Ascending aorta (tissue), 2 donors: ENCODE data around the gene WNT6. TPM values are rescaled to one million over a fixed set of nuclear protein-coding genes. Genes with fewer than 3 reads are reported as not detected.

Experiments used
- DNase-seq, 2 donors: peaks; one replicate each; pipeline ENCODE4 v3.0.0-alpha.2; 2019; ENCODE audit warnings: low spot score in 2 of 2
- H3K27ac ChIP-seq, 2 donors: fragments of 200-600 bp; sonication (generic); one replicate each; pipeline ENCODE4 v1.5.1; 2016 to 2017; ENCODE audit warnings: mild to moderate bottlenecking in 1 of 2
- H3K27me3 ChIP-seq: fragments of 200-600 bp; sonication (generic); one replicate; pipeline ENCODE4 v1.5.1; 2017
- H3K36me3 ChIP-seq, 2 donors: fragments of 200-600 bp; sonication (generic); one replicate each; pipeline ENCODE4 v1.5.1; 2016
- H3K4me1 ChIP-seq, 2 donors: fragments of 200-600 bp; sonication (generic); one replicate each; pipeline ENCODE4 v1.5.1; 2016 to 2017; ENCODE audit warnings: mild to moderate bottlenecking in 1 of 2
- H3K4me3 ChIP-seq, 2 donors: fragments of 200-600 bp; sonication (generic); one replicate each; pipeline ENCODE4 v1.5.1; 2016 to 2017; ENCODE audit warnings: mild to moderate bottlenecking in 1 of 2
- H3K9me3 ChIP-seq, 2 donors: fragments of 200-600 bp; sonication (generic); one replicate each; pipeline ENCODE4 v1.5.1; 2016
- intact Hi-C: fragments of 100-400 bp; cut with DNase I; formaldehyde crosslinking; loops from one replicate; pipeline ENCODE4 v1.15.1; 2023
- total RNA-seq: library from RNA; depleted of rRNA; stranded (reverse); fragments of >200 nt; gene quantifications from one replicate; pipeline ENCODE4 v1.1.0, GENCODE V29; 2016
- TF ChIP-seq, protein P1 (sequence below), 3 experiments: fragments of 200-600 bp in 2 of 3; fragments of 450-650 bp in 1 of 3; sonication (generic) in 2 of 3; IDR thresholded peaks; one replicate each; pipeline ENCODE4 v1.5.1; 2016 to 2019; ENCODE audit warnings: antibody characterized with exemption in 3 of 3, mild to moderate bottlenecking in 1 of 3, moderate library complexity in 1 of 3

Gene WNT6
- total RNA-seq, 1 donor from 2014 or later, result 1.2 TPM

DNA sequence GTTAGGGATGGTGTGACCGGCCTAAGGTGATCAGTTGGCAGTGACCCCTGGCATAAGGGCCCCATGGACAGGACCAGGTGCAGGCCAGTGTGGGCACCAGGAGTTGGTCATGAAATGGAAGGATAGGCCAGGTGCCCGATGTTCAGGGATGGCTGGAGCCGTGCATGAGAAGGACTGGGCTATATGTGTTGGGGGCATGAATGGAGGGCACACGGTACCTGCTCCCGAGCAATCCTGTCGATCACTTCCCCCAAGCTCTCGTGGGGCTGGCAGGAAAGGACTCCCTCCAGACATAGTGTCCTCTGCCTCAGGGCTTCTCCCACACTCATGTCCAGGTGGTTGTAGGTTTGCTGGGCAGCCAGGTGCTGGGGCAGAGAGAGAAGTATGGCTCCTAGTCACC is 35.6 kb upstream of the WNT6 start:
- DNase-seq, result no peak
- TF ChIP-seq, protein P1, sequence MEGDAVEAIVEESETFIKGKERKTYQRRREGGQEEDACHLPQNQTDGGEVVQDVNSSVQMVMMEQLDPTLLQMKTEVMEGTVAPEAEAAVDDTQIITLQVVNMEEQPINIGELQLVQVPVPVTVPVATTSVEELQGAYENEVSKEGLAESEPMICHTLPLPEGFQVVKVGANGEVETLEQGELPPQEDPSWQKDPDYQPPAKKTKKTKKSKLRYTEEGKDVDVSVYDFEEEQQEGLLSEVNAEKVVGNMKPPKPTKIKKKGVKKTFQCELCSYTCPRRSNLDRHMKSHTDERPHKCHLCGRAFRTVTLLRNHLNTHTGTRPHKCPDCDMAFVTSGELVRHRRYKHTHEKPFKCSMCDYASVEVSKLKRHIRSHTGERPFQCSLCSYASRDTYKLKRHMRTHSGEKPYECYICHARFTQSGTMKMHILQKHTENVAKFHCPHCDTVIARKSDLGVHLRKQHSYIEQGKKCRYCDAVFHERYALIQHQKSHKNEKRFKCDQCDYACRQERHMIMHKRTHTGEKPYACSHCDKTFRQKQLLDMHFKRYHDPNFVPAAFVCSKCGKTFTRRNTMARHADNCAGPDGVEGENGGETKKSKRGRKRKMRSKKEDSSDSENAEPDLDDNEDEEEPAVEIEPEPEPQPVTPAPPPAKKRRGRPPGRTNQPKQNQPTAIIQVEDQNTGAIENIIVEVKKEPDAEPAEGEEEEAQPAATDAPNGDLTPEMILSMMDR (IDR thresholded peaks at IDR 0.05), result no peak
- Histone ChIP-seq H3K36me3 (peaks cover 11 to 14% of the 10 kb centered on the region in 2 donors), H3K9me3 (no peaks in the 10 kb centered on the region), H3K27ac (no peak overlapping the region), H3K4me3 (no peak overlapping the region), H3K27me3 (no peaks in the 10 kb centered on the region), H3K4me1 (no peaks in the 10 kb centered on the region)
- intact Hi-C loops, result no loop called here

DNA sequence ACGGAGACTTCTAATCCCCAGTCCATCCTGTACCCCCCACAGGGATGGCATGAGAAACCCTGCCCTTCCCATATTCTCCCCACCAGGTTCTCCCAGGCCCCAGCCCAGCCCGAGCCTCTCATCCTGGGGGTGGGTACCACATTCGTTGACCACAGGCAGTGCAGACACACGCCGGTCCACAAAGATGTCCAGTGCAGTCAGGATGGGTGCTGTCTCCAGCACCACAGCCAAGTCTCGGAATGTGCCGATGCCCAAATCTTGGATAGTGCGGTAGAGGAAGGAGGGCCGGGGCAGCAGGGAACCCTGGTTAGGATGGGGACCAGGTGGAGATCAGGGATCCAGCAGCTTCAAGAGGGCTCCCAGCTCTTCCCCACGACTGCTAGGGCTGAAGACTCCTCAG is 32.8 kb upstream of the WNT6 start:
- Histone ChIP-seq H3K4me3 (no peak overlapping the region), H3K9me3 (no peaks in the 10 kb centered on the region), H3K4me1 (peaks cover 3 to 16% of the 10 kb centered on the region in 2 donors), H3K36me3 (no peaks in the 10 kb centered on the region), H3K27me3 (no peaks in the 10 kb centered on the region), H3K27ac (no peak overlapping the region)
- no peak for DNase-seq
- intact Hi-C loops, result no loop called here
- TF ChIP-seq, protein P1 (IDR thresholded peaks at IDR 0.05), result no peak

DNA sequence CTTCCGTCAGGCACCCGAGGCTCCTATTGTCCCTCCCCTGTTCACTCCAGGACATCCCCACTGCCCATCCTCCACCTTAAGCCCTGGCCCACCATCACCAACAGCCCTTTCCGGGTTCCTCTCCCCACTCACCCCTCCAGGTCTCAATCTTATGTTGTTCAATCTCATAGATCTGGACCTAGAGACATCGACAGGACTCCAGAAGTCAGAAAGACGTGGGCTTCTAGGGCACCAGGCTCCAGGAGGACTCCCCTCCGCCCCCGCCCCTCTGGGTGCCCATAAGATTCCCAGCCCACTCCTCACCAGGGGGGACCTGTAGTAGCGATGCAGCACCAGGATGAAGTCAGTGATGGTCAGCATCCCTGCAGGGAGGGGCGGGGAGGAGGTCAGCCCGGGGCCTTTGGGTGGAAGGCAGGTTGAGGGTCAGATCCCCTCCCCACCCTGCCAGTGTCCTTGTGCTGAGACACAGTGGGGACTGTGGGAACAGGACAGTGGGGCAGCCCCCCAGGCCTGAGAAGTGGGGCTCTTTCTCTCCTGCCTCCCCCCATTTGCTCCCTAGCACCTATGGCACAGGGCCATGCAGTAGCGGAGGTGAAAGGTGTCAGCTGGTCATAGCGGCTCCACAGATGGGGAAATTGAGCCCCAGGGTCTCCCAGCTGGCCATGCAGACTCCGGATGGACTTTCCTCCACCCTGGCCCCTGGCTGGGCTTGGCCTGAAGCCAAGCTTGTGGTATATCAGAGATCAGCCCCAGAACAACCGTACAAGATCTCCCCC is 31.7 kb upstream of the WNT6 start:
- peaks cover 8 to 25% of the 10 kb centered on the region in 2 donors for H3K4me1 ChIP-seq
- H3K27ac ChIP-seq, result no peak overlapping the region
- intact Hi-C loops, result no loop called here
- no peak overlapping the region for H3K4me3 ChIP-seq
- H3K9me3 ChIP-seq, result no peaks in the 10 kb centered on the region
- no peak for DNase-seq
- TF ChIP-seq, protein P1 (IDR thresholded peaks at IDR 0.05), result no peak
- H3K36me3 ChIP-seq, result no peaks in the 10 kb centered on the region
- no peaks in the 10 kb centered on the region for H3K27me3 ChIP-seq

DNA sequence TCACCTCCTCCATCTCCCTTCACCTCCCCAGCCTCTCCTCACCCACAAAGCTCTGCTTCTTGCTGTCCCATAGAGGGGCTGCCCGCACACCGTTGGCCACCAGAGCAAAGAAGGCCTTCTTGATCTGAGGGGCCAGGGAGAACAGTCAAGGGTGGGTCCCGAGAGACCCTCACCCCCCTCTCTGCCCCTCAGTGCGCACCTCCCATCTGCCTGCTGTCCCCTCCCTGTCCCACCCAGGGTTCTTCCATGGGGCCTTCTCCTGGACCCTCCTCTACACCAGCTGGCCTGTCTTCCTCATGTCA is 31.2 kb upstream of the WNT6 start:
- H3K27me3 ChIP-seq, result no peaks in the 10 kb centered on the region
- intact Hi-C loops, result no loop called here

DNA sequence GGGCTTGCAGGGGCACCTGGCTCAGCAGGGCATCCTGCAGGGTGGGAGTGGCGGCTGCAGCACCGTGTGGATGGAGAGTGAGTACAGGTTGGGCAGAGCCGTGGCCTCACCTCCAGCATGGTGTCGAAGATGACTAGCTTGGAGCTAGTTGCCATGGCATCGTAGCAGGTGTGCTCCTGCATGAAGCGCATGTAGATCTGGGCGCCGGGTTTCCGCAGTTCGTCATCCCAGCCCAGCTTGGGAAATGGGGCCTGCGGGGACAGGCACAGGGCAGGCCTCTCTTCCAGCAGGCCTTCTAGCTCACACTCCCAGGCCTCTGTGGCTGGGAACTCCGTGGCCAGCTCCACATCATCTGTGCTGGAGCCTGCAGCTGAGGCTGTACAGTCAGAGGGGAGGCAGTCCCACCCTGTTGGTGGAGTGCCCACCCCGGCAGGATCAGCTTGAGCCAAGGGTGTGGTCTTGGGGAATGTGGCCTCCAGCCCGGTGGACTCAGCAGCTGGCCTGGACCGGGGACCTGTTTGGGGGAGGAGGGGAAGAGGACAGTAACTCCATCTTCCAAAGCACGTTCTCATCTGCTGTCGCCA is 29.6 kb upstream of the WNT6 start:
- intact Hi-C loops, result loop anchor here (5.0 kb wide), 2 partner anchors 98 to 118 kb away; partner anchors contain the start of gene TTLL4
- H3K9me3 ChIP-seq, result no peaks in the 10 kb centered on the region
- H3K4me3 ChIP-seq, result no peak overlapping the region
- H3K4me1 ChIP-seq, result peaks cover 8 to 29% of the 10 kb centered on the region in 2 donors
- peak in 1 of 2 donors; percentile 78 for DNase-seq
- H3K36me3 ChIP-seq, result no peaks in the 10 kb centered on the region
- H3K27me3 ChIP-seq, result no peaks in the 10 kb centered on the region
- H3K27ac ChIP-seq, result peak overlapping the region; percentile 80 to 83
- TF ChIP-seq, protein P1 (IDR thresholded peaks at IDR 0.05), result no peak

More for the DNA sequence above, 31.2 kb upstream of the WNT6 start:
- Histone ChIP-seq H3K9me3 (no peaks in the 10 kb centered on the region), H3K36me3 (no peaks in the 10 kb centered on the region), H3K27ac (no peak overlapping the region), H3K4me3 (no peak overlapping the region), H3K4me1 (peaks cover 8 to 29% of the 10 kb centered on the region in 2 donors)
- TF ChIP-seq, protein P1 (IDR thresholded peaks at IDR 0.05), result no peak
- DNase-seq, result no peak
